Sigmoid colon (tissue), 3 donors: ENCODE results near the gene KIAA1210.

Experiments
- POLR2A ChIP-seq, 2 donors: fragments of 450-650 bp; IDR thresholded peaks; one replicate each; pipeline ENCODE4 v1.6.1; 2016; ENCODE audit warnings: antibody characterized with exemption in 2 of 2, mild to moderate bottlenecking in 2 of 2, moderate library complexity in 2 of 2
- TF ChIP-seq, protein P1 (sequence below), 4 experiments: fragments of 450-650 bp in 3 of 4; fragments of 200-600 bp in 1 of 4; IDR thresholded peaks; one replicate each; pipeline ENCODE4 v1.5.1; 2016 to 2019; ENCODE audit warnings: antibody characterized with exemption in 4 of 4, mild to moderate bottlenecking in 3 of 4, moderate library complexity in 2 of 4

DNA sequence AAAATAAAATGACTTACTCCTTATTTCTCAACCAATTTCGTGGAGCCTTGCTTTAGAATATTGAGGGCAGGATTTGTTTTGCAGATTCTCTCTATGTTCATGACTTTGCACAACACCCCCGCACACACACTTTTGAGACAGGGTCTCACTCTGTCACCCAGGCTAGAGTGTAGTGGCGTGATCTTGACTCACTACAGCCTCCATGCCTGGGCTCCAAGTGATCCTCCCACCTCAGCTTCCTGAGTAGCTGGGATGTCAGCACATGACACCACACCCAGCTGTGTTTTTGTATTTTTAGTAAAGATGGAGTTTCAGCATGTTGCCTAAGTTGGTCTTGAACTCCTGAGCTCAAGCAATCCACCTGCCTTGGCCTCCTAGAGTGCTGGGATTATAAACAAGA lies 42.8 kb downstream of the KIAA1210 start:
- TF ChIP-seq, protein P1, sequence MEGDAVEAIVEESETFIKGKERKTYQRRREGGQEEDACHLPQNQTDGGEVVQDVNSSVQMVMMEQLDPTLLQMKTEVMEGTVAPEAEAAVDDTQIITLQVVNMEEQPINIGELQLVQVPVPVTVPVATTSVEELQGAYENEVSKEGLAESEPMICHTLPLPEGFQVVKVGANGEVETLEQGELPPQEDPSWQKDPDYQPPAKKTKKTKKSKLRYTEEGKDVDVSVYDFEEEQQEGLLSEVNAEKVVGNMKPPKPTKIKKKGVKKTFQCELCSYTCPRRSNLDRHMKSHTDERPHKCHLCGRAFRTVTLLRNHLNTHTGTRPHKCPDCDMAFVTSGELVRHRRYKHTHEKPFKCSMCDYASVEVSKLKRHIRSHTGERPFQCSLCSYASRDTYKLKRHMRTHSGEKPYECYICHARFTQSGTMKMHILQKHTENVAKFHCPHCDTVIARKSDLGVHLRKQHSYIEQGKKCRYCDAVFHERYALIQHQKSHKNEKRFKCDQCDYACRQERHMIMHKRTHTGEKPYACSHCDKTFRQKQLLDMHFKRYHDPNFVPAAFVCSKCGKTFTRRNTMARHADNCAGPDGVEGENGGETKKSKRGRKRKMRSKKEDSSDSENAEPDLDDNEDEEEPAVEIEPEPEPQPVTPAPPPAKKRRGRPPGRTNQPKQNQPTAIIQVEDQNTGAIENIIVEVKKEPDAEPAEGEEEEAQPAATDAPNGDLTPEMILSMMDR (IDR thresholded peaks at IDR 0.05) = no peak
- TF ChIP-seq POLR2A (IDR thresholded peaks at IDR 0.05) = no peak
